ENCODE data around the gene LHX6. TPM values are rescaled to one million over a fixed set of nuclear protein-coding genes. Genes with fewer than 3 reads are reported as not detected.

LHX6 gene
- total and polyA plus RNA-seq, 2 of the 13 experiments (the other 11 are each of a cell fraction or from before 2014, with no cell fraction given): 1.1 to 1.3 TPM

DNA sequence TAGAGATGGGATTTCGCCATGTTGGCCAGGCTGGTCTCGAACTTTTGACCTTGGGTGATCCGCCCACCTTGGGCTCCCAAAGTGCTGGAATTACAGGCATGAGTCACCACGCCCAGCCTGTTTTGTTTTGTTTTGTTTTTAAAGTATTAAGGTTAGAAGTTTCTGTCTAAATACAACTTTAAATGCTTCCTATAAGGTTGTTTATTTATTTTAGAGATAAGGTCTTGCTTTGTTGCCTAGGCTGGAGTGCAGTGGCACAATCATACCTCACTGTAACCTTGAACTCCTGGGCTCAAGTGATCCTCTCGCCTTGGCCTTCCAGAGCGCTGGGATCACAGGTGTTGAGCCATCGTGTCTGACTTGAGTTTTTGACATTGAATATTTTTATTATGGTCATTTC is 47.3 kb upstream of the LHX6 start (continued):
- TF ChIP-seq RXRB (CRISPR knock-in tag; IDR thresholded peaks at IDR 0.05; ENCODE audit: borderline replicate concordance) (0 out of 2 replicates have a peak, but pooled peaks have one; percentile 21), GATAD2A (CRISPR knock-in tag; IDR thresholded peaks at IDR 0.05) (peak; percentile 29), SAP130 (CRISPR knock-in tag; IDR thresholded peaks at IDR 0.05; ENCODE audit: low read depth) (peak; percentile 19; the same call in 1 of the 2 replicates), HDAC1 (CRISPR knock-in tag; IDR thresholded peaks at IDR 0.05) (peak; percentile 32; the same call in 1 of the 2 replicates), NCOR1 (IDR thresholded peaks at IDR 0.05; ENCODE audit: borderline replicate concordance, low read length) (peak; percentile 55; the same call in 1 of the 2 replicates), RARG (CRISPR knock-in tag; IDR thresholded peaks at IDR 0.05; ENCODE audit: low read depth) (no peak), RARA (CRISPR knock-in tag; IDR thresholded peaks at IDR 0.05) (peak; percentile 81), HNF4A (CRISPR knock-in tag; IDR thresholded peaks at IDR 0.05) (peak; percentile 61), TCF7 (IDR thresholded peaks at IDR 0.05; ENCODE audit: low read depth) (0 out of 2 replicates have a peak, but pooled peaks have one; percentile 7), ESRRA (CRISPR knock-in tag; IDR thresholded peaks at IDR 0.05; ENCODE audit: low read depth) (0 out of 2 replicates have a peak, but pooled peaks have one; percentile 45), EP300 (IDR thresholded peaks at IDR 0.05; ENCODE audit: low read depth in 2 of 2, low read length in 2 of 2) (0 out of 4 replicates have a peak, but pooled peaks of 1 of the 2 experiments have one; percentile 18), EP300 (CRISPR knock-in tag; IDR thresholded peaks at IDR 0.05; ENCODE audit: borderline replicate concordance) (no peak), BCL6 (CRISPR knock-in tag; IDR thresholded peaks at IDR 0.05) (0 out of 2 replicates have a peak, but pooled peaks have one; percentile 14), FLYWCH1 (CRISPR knock-in tag; IDR thresholded peaks at IDR 0.05) (no peak), SIN3A (IDR thresholded peaks at IDR 0.05; ENCODE audit: borderline replicate concordance, low read depth, low read length) (no peak)
- TF ChIP-seq, protein P1, sequence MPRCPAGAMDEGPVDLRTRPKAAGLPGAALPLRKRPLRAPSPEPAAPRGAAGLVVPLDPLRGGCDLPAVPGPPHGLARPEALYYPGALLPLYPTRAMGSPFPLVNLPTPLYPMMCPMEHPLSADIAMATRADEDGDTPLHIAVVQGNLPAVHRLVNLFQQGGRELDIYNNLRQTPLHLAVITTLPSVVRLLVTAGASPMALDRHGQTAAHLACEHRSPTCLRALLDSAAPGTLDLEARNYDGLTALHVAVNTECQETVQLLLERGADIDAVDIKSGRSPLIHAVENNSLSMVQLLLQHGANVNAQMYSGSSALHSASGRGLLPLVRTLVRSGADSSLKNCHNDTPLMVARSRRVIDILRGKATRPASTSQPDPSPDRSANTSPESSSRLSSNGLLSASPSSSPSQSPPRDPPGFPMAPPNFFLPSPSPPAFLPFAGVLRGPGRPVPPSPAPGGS (CRISPR knock-in tag; IDR thresholded peaks at IDR 0.05): no peak
- TF ChIP-seq, protein P2, sequence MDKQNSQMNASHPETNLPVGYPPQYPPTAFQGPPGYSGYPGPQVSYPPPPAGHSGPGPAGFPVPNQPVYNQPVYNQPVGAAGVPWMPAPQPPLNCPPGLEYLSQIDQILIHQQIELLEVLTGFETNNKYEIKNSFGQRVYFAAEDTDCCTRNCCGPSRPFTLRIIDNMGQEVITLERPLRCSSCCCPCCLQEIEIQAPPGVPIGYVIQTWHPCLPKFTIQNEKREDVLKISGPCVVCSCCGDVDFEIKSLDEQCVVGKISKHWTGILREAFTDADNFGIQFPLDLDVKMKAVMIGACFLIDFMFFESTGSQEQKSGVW (CRISPR knock-in tag; IDR thresholded peaks at IDR 0.05; ENCODE audit: borderline replicate concordance): no peak
- TF ChIP-seq, protein P3, sequence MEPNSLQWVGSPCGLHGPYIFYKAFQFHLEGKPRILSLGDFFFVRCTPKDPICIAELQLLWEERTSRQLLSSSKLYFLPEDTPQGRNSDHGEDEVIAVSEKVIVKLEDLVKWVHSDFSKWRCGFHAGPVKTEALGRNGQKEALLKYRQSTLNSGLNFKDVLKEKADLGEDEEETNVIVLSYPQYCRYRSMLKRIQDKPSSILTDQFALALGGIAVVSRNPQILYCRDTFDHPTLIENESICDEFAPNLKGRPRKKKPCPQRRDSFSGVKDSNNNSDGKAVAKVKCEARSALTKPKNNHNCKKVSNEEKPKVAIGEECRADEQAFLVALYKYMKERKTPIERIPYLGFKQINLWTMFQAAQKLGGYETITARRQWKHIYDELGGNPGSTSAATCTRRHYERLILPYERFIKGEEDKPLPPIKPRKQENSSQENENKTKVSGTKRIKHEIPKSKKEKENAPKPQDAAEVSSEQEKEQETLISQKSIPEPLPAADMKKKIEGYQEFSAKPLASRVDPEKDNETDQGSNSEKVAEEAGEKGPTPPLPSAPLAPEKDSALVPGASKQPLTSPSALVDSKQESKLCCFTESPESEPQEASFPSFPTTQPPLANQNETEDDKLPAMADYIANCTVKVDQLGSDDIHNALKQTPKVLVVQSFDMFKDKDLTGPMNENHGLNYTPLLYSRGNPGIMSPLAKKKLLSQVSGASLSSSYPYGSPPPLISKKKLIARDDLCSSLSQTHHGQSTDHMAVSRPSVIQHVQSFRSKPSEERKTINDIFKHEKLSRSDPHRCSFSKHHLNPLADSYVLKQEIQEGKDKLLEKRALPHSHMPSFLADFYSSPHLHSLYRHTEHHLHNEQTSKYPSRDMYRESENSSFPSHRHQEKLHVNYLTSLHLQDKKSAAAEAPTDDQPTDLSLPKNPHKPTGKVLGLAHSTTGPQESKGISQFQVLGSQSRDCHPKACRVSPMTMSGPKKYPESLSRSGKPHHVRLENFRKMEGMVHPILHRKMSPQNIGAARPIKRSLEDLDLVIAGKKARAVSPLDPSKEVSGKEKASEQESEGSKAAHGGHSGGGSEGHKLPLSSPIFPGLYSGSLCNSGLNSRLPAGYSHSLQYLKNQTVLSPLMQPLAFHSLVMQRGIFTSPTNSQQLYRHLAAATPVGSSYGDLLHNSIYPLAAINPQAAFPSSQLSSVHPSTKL (CRISPR knock-in tag; IDR thresholded peaks at IDR 0.05): peak; percentile 58
- TF ChIP-seq, protein P4, sequence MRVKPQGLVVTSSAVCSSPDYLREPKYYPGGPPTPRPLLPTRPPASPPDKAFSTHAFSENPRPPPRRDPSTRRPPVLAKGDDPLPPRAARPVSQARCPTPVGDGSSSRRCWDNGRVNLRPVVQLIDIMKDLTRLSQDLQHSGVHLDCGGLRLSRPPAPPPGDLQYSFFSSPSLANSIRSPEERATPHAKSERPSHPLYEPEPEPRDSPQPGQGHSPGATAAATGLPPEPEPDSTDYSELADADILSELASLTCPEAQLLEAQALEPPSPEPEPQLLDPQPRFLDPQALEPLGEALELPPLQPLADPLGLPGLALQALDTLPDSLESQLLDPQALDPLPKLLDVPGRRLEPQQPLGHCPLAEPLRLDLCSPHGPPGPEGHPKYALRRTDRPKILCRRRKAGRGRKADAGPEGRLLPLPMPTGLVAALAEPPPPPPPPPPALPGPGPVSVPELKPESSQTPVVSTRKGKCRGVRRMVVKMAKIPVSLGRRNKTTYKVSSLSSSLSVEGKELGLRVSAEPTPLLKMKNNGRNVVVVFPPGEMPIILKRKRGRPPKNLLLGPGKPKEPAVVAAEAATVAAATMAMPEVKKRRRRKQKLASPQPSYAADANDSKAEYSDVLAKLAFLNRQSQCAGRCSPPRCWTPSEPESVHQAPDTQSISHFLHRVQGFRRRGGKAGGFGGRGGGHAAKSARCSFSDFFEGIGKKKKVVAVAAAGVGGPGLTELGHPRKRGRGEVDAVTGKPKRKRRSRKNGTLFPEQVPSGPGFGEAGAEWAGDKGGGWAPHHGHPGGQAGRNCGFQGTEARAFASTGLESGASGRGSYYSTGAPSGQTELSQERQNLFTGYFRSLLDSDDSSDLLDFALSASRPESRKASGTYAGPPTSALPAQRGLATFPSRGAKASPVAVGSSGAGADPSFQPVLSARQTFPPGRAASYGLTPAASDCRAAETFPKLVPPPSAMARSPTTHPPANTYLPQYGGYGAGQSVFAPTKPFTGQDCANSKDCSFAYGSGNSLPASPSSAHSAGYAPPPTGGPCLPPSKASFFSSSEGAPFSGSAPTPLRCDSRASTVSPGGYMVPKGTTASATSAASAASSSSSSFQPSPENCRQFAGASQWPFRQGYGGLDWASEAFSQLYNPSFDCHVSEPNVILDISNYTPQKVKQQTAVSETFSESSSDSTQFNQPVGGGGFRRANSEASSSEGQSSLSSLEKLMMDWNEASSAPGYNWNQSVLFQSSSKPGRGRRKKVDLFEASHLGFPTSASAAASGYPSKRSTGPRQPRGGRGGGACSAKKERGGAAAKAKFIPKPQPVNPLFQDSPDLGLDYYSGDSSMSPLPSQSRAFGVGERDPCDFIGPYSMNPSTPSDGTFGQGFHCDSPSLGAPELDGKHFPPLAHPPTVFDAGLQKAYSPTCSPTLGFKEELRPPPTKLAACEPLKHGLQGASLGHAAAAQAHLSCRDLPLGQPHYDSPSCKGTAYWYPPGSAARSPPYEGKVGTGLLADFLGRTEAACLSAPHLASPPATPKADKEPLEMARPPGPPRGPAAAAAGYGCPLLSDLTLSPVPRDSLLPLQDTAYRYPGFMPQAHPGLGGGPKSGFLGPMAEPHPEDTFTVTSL (CRISPR knock-in tag; IDR thresholded peaks at IDR 0.05; ENCODE audit: borderline replicate concordance): peak; percentile 35; the same call in 1 of the 2 replicates

Data from HepG2 (cell line).